Adrenal gland (tissue), 5 donors: ENCODE data around the gene TPRG1.

Experiments used
- POLR2A ChIP-seq, 2 donors: fragments of 450-650 bp; IDR thresholded peaks; one replicate each; pipeline ENCODE4 v1.6.1; 2017; ENCODE audit warnings: antibody characterized with exemption in 2 of 2, mild to moderate bottlenecking in 2 of 2, moderate library complexity in 1 of 2
- TF ChIP-seq, protein P1 (sequence below), 6 experiments: fragments of 450-650 bp in 4 of 6; fragments of 200-600 bp in 2 of 6; sonication (generic) in 1 of 6; IDR thresholded peaks; 1 replicate in 5 of 6; 2 replicates in 1 of 6; pipeline versions ENCODE4 v1.5.1 to v1.8.0; 2016 to 2021; ENCODE audit warnings: antibody characterized with exemption in 6 of 6, mild to moderate bottlenecking in 2 of 6, moderate library complexity in 1 of 6
- donor health status: DM: no; HTN: no; CAD: no.

- TF ChIP-seq POLR2A (IDR thresholded peaks at IDR 0.05), result no peak
- TF ChIP-seq, protein P1, sequence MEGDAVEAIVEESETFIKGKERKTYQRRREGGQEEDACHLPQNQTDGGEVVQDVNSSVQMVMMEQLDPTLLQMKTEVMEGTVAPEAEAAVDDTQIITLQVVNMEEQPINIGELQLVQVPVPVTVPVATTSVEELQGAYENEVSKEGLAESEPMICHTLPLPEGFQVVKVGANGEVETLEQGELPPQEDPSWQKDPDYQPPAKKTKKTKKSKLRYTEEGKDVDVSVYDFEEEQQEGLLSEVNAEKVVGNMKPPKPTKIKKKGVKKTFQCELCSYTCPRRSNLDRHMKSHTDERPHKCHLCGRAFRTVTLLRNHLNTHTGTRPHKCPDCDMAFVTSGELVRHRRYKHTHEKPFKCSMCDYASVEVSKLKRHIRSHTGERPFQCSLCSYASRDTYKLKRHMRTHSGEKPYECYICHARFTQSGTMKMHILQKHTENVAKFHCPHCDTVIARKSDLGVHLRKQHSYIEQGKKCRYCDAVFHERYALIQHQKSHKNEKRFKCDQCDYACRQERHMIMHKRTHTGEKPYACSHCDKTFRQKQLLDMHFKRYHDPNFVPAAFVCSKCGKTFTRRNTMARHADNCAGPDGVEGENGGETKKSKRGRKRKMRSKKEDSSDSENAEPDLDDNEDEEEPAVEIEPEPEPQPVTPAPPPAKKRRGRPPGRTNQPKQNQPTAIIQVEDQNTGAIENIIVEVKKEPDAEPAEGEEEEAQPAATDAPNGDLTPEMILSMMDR (IDR thresholded peaks at IDR 0.05), result no peak
Observed at GRCh38 chr3:189166321-189166720, 5.5 kb upstream of the TPRG1 start.
